Measurements from ENCODE around the gene MRPS5.

Gene MRPS5

GRCh38 chr2:95058466-95058988 lies 63.1 kb downstream of the MRPS5 start:
- no peaks in the 10 kb centered on the region for H3F3A ChIP-seq (ENCODE audit: insufficient read depth, low read length)
- no peaks in the 10 kb centered on the region for H3K9me3 ChIP-seq (ENCODE audit: low read length)
- H3K79me2 ChIP-seq (ENCODE audit: insufficient read depth, low read length), result no peaks in the 10 kb centered on the region
- no peaks in the 10 kb centered on the region for H3K4me1 ChIP-seq (ENCODE audit: insufficient read depth, low read length, severe bottlenecking)
- H3K27me3 ChIP-seq (ENCODE audit: insufficient read depth, low read length), result no peaks in the 10 kb centered on the region; the same call in 1 of the 2 replicates
- TF ChIP-seq CTCF (IDR thresholded peaks at IDR 0.05; ENCODE audit: low read length) (no peak), EZH2 (IDR thresholded peaks at IDR 0.05; ENCODE audit: borderline replicate concordance, low read length) (no peak)
- H4K20me1 ChIP-seq (ENCODE audit: insufficient read depth, low read length), result no peaks in the 10 kb centered on the region
- H3K4me2 ChIP-seq (ENCODE audit: low read length), result no peak overlapping the region
- H3K9me2 ChIP-seq (ENCODE audit: low read depth, low read length), result no peaks in the 10 kb centered on the region
- H3K36me3 ChIP-seq (ENCODE audit: insufficient read depth, low read length), result no peaks in the 10 kb centered on the region
- no peak overlapping the region for H2AFZ ChIP-seq (ENCODE audit: low read length)
- H3K4me3 ChIP-seq (ENCODE audit: low read depth, low read length, poor library complexity, severe bottlenecking), result no peak overlapping the region
- no peak overlapping the region for H3K27ac ChIP-seq (ENCODE audit: low read depth, low read length, poor library complexity, severe bottlenecking)
- no peak overlapping the region for H3K9ac ChIP-seq (ENCODE audit: low read length)

- TF ChIP-seq EZH2 (IDR thresholded peaks at IDR 0.05; ENCODE audit: borderline replicate concordance, low read length), result no peak
- no peak for TF ChIP-seq CTCF (IDR thresholded peaks at IDR 0.05; ENCODE audit: low read length)
- Histone ChIP-seq H3F3A (ENCODE audit: insufficient read depth, low read length) (no peaks in the 10 kb centered on the region), H3K27ac (ENCODE audit: low read depth, low read length, poor library complexity, severe bottlenecking) (no peak overlapping the region), H3K4me3 (ENCODE audit: low read depth, low read length, poor library complexity, severe bottlenecking) (no peak overlapping the region), H3K27me3 (ENCODE audit: insufficient read depth, low read length) (no peaks in the 10 kb centered on the region; the same call in 1 of the 2 replicates), H3K9me2 (ENCODE audit: low read depth, low read length) (no peaks in the 10 kb centered on the region), H3K36me3 (ENCODE audit: insufficient read depth, low read length) (no peaks in the 10 kb centered on the region), H3K9me3 (ENCODE audit: low read length) (no peaks in the 10 kb centered on the region), H3K9ac (ENCODE audit: low read length) (no peak overlapping the region), H3K79me2 (ENCODE audit: insufficient read depth, low read length) (no peaks in the 10 kb centered on the region), H4K20me1 (ENCODE audit: insufficient read depth, low read length) (no peaks in the 10 kb centered on the region), H3K4me2 (ENCODE audit: low read length) (no peak overlapping the region), H2AFZ (ENCODE audit: low read length) (no peak overlapping the region), H3K4me1 (ENCODE audit: insufficient read depth, low read length, severe bottlenecking) (no peaks in the 10 kb centered on the region)
Observed at GRCh38 chr2:95057535-95058370, 63.9 kb downstream of the MRPS5 start.

GRCh38 chr2:95056461-95057459 lies 64.8 kb downstream of the MRPS5 start:
- TF ChIP-seq EZH2 (IDR thresholded peaks at IDR 0.05; ENCODE audit: borderline replicate concordance, low read length), result no peak
- TF ChIP-seq CTCF (IDR thresholded peaks at IDR 0.05; ENCODE audit: low read length), result no peak
- Histone ChIP-seq H2AFZ (ENCODE audit: low read length) (no peak overlapping the region), H3K4me1 (ENCODE audit: insufficient read depth, low read length, severe bottlenecking) (no peaks in the 10 kb centered on the region), H3K9me2 (ENCODE audit: low read depth, low read length) (no peaks in the 10 kb centered on the region), H3F3A (ENCODE audit: insufficient read depth, low read length) (no peaks in the 10 kb centered on the region), H3K9me3 (ENCODE audit: low read length) (no peaks in the 10 kb centered on the region), H3K27me3 (ENCODE audit: insufficient read depth, low read length) (no peaks in the 10 kb centered on the region; the same call in 1 of the 2 replicates), H3K27ac (ENCODE audit: low read depth, low read length, poor library complexity, severe bottlenecking) (no peak overlapping the region), H3K4me2 (ENCODE audit: low read length) (no peak overlapping the region), H3K79me2 (ENCODE audit: insufficient read depth, low read length) (no peaks in the 10 kb centered on the region), H4K20me1 (ENCODE audit: insufficient read depth, low read length) (no peaks in the 10 kb centered on the region), H3K36me3 (ENCODE audit: insufficient read depth, low read length) (no peaks in the 10 kb centered on the region), H3K4me3 (ENCODE audit: low read depth, low read length, poor library complexity, severe bottlenecking) (no peak overlapping the region), H3K9ac (ENCODE audit: low read length) (no peak overlapping the region)
